ENCODE measurements around the gene ADGRF5.

ADGRF5 gene

DNA sequence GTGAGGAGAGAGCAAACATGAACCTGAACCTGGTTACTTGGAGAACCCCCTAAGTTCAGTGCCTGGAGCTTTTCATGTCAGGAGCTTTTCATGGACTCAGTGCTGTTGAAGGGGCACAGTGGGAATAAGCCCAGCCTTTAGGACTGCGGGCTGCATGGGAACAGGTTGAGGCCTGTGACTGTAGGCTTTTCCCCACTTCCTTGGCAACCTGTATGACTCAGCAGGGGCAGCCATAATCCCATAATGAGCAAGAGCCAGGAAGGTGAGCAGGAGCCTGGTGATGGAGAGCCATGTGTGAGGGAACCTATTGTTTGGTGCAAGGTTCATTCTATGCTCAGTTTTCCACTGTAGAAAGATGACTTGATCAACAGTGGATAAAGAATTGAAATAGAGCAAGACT, 105.1 kb downstream of the ADGRF5 start:
- Histone ChIP-seq H3K4me2 (no peak overlapping the region), H3K9me3 (replicated peaks in 1 of 11) (peaks cover 0 to 4% (median 0%) of the 10 kb centered on the region in 11 experiments; a peak in 1 of 22 replicates), H3K4me3 (no peak overlapping the region), H3K36me3 (no peaks in the 10 kb centered on the region), H3K27me3 (no peaks in the 10 kb centered on the region), H3K27ac (no peak overlapping the region), H3K4me1 (no peaks in the 10 kb centered on the region), H3K9ac (no peak overlapping the region), H4K20me1 (no peaks in the 10 kb centered on the region)
- no peak for TF ChIP-seq Cebpa-rat (IDR thresholded peaks at IDR 0.05)

DNA sequence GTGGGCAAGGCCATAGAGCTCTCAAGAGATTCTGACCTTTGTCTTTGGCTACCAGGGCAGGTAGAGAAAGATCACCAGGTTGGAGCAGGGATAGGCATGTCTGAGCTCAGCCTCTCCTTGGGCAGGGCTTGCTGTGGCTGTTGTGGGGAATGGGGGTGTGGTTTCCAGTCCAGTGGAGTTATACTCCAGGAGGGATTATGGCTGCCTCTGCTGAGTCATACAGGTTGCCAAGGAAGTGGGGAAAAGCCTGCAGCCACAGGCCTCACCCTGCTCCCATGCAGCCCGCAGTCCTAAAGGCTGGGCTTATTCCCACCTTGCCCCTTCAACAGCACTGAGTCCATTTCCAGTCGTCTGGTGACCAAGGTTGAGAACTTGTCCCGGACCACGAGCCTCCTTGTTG, 106.6 kb downstream of the ADGRF5 start:
- Histone ChIP-seq H3K9me3 (replicated peaks in 1 of 11) (peaks cover 0 to 7% (median 0%) of the 10 kb centered on the region in 11 experiments; a peak in 1 of 22 replicates), H3K4me1 (no peaks in the 10 kb centered on the region), H3K36me3 (no peaks in the 10 kb centered on the region), H3K9ac (no peak overlapping the region), H3K27me3 (no peaks in the 10 kb centered on the region), H3K4me3 (no peak overlapping the region), H3K4me2 (no peak overlapping the region), H4K20me1 (no peaks in the 10 kb centered on the region), H3K27ac (no peak overlapping the region)
- TF ChIP-seq Cebpa-rat (IDR thresholded peaks at IDR 0.05): no peak

DNA sequence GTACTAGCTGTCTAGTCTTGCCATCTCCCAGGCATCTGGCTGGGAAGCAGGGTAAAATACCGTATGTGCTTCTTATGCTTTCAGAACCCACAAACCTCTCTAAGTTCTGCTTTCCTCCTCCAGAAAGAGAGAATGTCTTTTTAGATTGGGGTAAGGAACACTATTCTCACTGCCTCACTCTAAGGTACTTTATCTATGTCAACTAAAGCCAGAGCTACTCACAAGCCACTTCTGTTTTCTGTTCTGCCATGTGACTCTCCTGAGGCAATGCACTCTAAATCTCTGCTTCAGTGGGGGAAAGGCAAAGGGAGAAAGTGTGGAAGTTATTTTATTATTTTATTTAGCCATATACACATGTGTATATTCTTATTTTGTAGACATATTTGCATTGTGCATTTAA, 112.9 kb downstream of the ADGRF5 start:
- Histone ChIP-seq H3K9ac (no peak overlapping the region), H3K4me2 (peak overlapping the region in 2 of 11 experiments; percentile 9 to 54; a peak in 3 of 22 replicates), H3K36me3 (no peaks in the 10 kb centered on the region), H3K27me3 (no peaks in the 10 kb centered on the region), H4K20me1 (no peaks in the 10 kb centered on the region), H3K27ac (no peak overlapping the region), H3K4me1 (peaks cover 0 to 5% (median 0%) of the 10 kb centered on the region in 10 experiments; a peak in 1 of 20 replicates), H3K4me3 (no peak overlapping the region), H3K9me3 (replicated peaks in 1 of 11) (peaks cover 0 to 7% (median 0%) of the 10 kb centered on the region in 11 experiments; a peak in 1 of 22 replicates)
- TF ChIP-seq Cebpa-rat (IDR thresholded peaks at IDR 0.05): no peak

Data from BLaER1 treated with 17β-estradiol and CSF1 and Interleukin-3, amounts not matched to agents 10 nM and 100 nM (cell line).